IMR-90 (cell line): ENCODE measurements around the gene IL18RAP. TPM values are rescaled to one million over a fixed set of nuclear protein-coding genes. Genes with fewer than 3 reads are reported as not detected.

ENCODE experiments used
- ATAC-seq: fragments of 200-7000 bp; cut with Tn5 transposase; 2 replicates; pipeline ENCODE4 v1.9.1; 2020; ENCODE audit warnings: low read depth, mild to moderate bottlenecking, moderate library complexity
- BruUV-seq: library from RNA; stranded (reverse); fragments of 400-500 nt; replicated peaks from 2 replicates; lab custom pipeline; 2021; lab: Mats Ljungman, UMichigan
- CTCF ChIA-PET: fragments of 300-600 bp; formaldehyde crosslinking; extraction: SDS; loops from one replicate; lab custom pipeline; 2021; ENCODE audit warnings: antibody characterized with exemption; lab: Yijun Ruan, JAX
- POLR2A ChIA-PET: fragments of 300-600 bp; sonication (Branson Sonifier 250); formaldehyde crosslinking; loops from one replicate; lab custom pipeline; 2022; ENCODE audit warnings: antibody characterized with exemption; ENCODE audit not compliant: unreplicated experiment; lab: Charles Lee
- DNase-seq: peaks from one replicate; pipeline ENCODE4 v3.0.0; 2013
- H2AFZ ChIP-seq: replicated peaks from 2 replicates; pipeline ENCODE3; 2013; ENCODE audit warnings: low read length, mild to moderate bottlenecking; ENCODE audit not compliant: poor library complexity
- H2AK5ac ChIP-seq: 2 replicates; pipeline ENCODE4 v1.6.1; 2013; ENCODE audit warnings: low read depth, low read length, inconsistent platforms
- H2AK9ac ChIP-seq: replicated peaks from 2 replicates; pipeline ENCODE3; 2013; ENCODE audit warnings: mild to moderate bottlenecking, low read depth, low read length, moderate library complexity; ENCODE audit not compliant: poor library complexity
- H2BK120ac ChIP-seq: 2 replicates; pipeline ENCODE4 v1.6.1; 2013; ENCODE audit warnings: low read depth, low read length, inconsistent platforms
- H2BK15ac ChIP-seq: 3 replicates; pipeline ENCODE4 v1.6.1; 2013; ENCODE audit warnings: low read depth, low read length, inconsistent platforms
- H2BK20ac ChIP-seq: 2 replicates; pipeline ENCODE4 v1.6.1; 2013; ENCODE audit warnings: low read depth, mild to moderate bottlenecking, inconsistent platforms, low read length, moderate library complexity
- H2BK5ac ChIP-seq: 2 replicates; pipeline ENCODE4 v1.6.1; 2013; ENCODE audit warnings: mild to moderate bottlenecking, low read depth, low read length, inconsistent platforms; ENCODE audit not compliant: poor library complexity, severe bottlenecking
- H3K14ac ChIP-seq: replicated peaks from 2 replicates; pipeline ENCODE4 v1.6.1; 2013; ENCODE audit warnings: low read depth, low read length, inconsistent platforms
- H3K18ac ChIP-seq: 2 replicates; pipeline ENCODE4 v1.6.1; 2013; ENCODE audit warnings: low read depth, low read length, control low read depth
- H3K23ac ChIP-seq: 2 replicates; pipeline ENCODE4 v1.6.1; 2013; ENCODE audit warnings: low read depth, low read length, inconsistent platforms
- H3K27ac ChIP-seq: 2 replicates; pipeline ENCODE4 v1.5.1; 2013; ENCODE audit warnings: mild to moderate bottlenecking, control low read depth, low read length; ENCODE audit not compliant: insufficient read depth
- H3K27me3 ChIP-seq: 2 replicates; pipeline ENCODE4 v1.6.1; 2013; ENCODE audit warnings: low read length; ENCODE audit not compliant: control insufficient read depth, insufficient read depth
- H3K36me3 ChIP-seq: 2 replicates; pipeline ENCODE4 v1.6.1; 2013; ENCODE audit warnings: low read length, mixed read lengths; ENCODE audit not compliant: control insufficient read depth, insufficient read depth
- H3K4ac ChIP-seq: 2 replicates; pipeline ENCODE4 v1.6.1; 2013; ENCODE audit warnings: low read depth, low read length, inconsistent platforms
- H3K4me1 ChIP-seq: 2 replicates; pipeline ENCODE4 v1.6.1; 2013; ENCODE audit warnings: low read length, mixed read lengths; ENCODE audit not compliant: control insufficient read depth, insufficient read depth
- H3K4me2 ChIP-seq: 2 replicates; pipeline ENCODE4 v1.6.1; 2013; ENCODE audit warnings: low read depth, mild to moderate bottlenecking, control low read depth, low read length, moderate library complexity
- H3K4me3 ChIP-seq: 2 replicates; pipeline ENCODE4 v1.5.1; 2013; ENCODE audit warnings: low read depth, mild to moderate bottlenecking, control low read depth, low read length, moderate library complexity; ENCODE audit not compliant: insufficient read depth
- H3K56ac ChIP-seq: 2 replicates; pipeline ENCODE4 v1.6.1; 2013; ENCODE audit warnings: low read length, inconsistent platforms; ENCODE audit not compliant: insufficient read depth; ENCODE audit errors: extremely low read depth
- H3K79me1 ChIP-seq, 2 experiments: 2 replicates each; pipeline ENCODE4 v1.6.1; 2013; ENCODE audit warnings: low read length in 2 of 2, inconsistent platforms in 1 of 2, low read depth in 1 of 2
- H3K9ac ChIP-seq: 2 replicates; pipeline ENCODE4 v1.6.1; 2013; ENCODE audit warnings: low read depth, low read length, control low read depth
- H3K9me1 ChIP-seq: 2 replicates; pipeline ENCODE4 v1.6.1; 2013; ENCODE audit warnings: low read length, inconsistent platforms; ENCODE audit not compliant: insufficient read depth
- H3K9me3 ChIP-seq: 2 replicates; pipeline ENCODE4 v1.6.1; 2013; ENCODE audit warnings: low read length; ENCODE audit not compliant: control insufficient read depth, insufficient read depth
- H4K20me1 ChIP-seq: 2 replicates; pipeline ENCODE4 v1.6.1; 2013; ENCODE audit warnings: low read length, inconsistent platforms; ENCODE audit not compliant: insufficient read depth
- H4K5ac ChIP-seq: 2 replicates; pipeline ENCODE4 v1.6.1; 2013; ENCODE audit warnings: mild to moderate bottlenecking, low read depth, low read length, control low read depth
- H4K8ac ChIP-seq, 2 experiments: 2 replicates each; pipeline ENCODE4 v1.6.1; 2013; ENCODE audit warnings: low read depth in 2 of 2, low read length in 2 of 2, control low read depth in 1 of 2, inconsistent platforms in 1 of 2
- H4K91ac ChIP-seq: 2 replicates; pipeline ENCODE4 v1.6.1; 2013; ENCODE audit warnings: low read depth, low read length, inconsistent platforms; ENCODE audit not compliant: insufficient read depth
- FOS ChIP-seq: fragments of 150-350 bp; IDR thresholded peaks from 2 replicates; pipeline ENCODE4 v1.6.1; 2016; ENCODE audit warnings: low read depth, low read length
- MAFK ChIP-seq: IDR thresholded peaks from 2 replicates; pipeline ENCODE4 v1.6.1; 2012; ENCODE audit warnings: low read depth, low read length, improper control_type of control experiment
- MAZ ChIP-seq: IDR thresholded peaks from 2 replicates; pipeline ENCODE4 v1.6.1; 2012; ENCODE audit warnings: low read depth, mild to moderate bottlenecking, low read length, improper control_type of control experiment, moderate library complexity, borderline replicate concordance
- MXI1 ChIP-seq: IDR thresholded peaks from 2 replicates; pipeline ENCODE4 v1.6.1; 2012; ENCODE audit warnings: low read depth, mild to moderate bottlenecking, low read length, moderate library complexity, borderline replicate concordance
- NFE2L2 ChIP-seq: fragments of 150-350 bp; IDR thresholded peaks from 2 replicates; pipeline ENCODE4 v1.6.1; 2016; ENCODE audit warnings: low read depth, mild to moderate bottlenecking, low read length
- POLR2A ChIP-seq: IDR thresholded peaks from 2 replicates; pipeline ENCODE4 v1.6.1; 2012; ENCODE audit warnings: mild to moderate bottlenecking, low read depth, low read length
- RAD21 ChIP-seq: IDR thresholded peaks from 2 replicates; pipeline ENCODE4 v1.6.1; 2012; ENCODE audit warnings: low read length, improper control_type of control experiment
- RCOR1 ChIP-seq: IDR thresholded peaks from 2 replicates; pipeline ENCODE4 v1.6.1; 2012; ENCODE audit warnings: mild to moderate bottlenecking, low read length, improper control_type of control experiment; ENCODE audit not compliant: insufficient replicate concordance
- RFX5 ChIP-seq: IDR thresholded peaks from 2 replicates; pipeline ENCODE4 v1.8.0; 2012; ENCODE audit warnings: low read depth, mild to moderate bottlenecking, low read length, moderate library complexity
- SMC3 ChIP-seq: fragments of 150-350 bp; IDR thresholded peaks from 2 replicates; pipeline ENCODE4 v1.6.1; 2016; ENCODE audit warnings: low read depth, mild to moderate bottlenecking, antibody characterized with exemption, low read length, moderate library complexity
- WGBS, 2 experiments: methylation state at CpG; one replicate each; pipeline versions ENCODE4 v1.1.5 to v1.1.7; 2013; ENCODE audit warnings: missing lambda C conversion rate in 2 of 2; ENCODE audit not compliant: insufficient read length in 1 of 2; ENCODE audit errors: extremely low coverage in 2 of 2; 5-methylcytosine and 5-hydroxymethylcytosine counted together
- dilution Hi-C: fragments of 300-500 bp; cut with HindIII; formaldehyde crosslinking; loops from one replicate; pipeline ENCODE4 v1.14.3; 2018; ENCODE audit warnings: low sequenced_read_pairs; ENCODE audit not compliant: unreplicated experiment
- in situ Hi-C: fragments of 300-500 bp; cut with MboI; formaldehyde crosslinking; loops from 3 replicates; pipeline ENCODE4 v1.14.3; 2019; ENCODE audit warnings: low sequenced_read_pairs, inconsistent platforms, mixed read lengths
- intact Hi-C: fragments of 100-400 bp; cut with micrococcal nuclease; formaldehyde crosslinking; loops from 2 replicates; pipeline ENCODE4 v1.10.0; 2022
- polyA plus RNA-seq, 3 experiments: library from polyadenylated mRNA; depleted of rRNA; stranded (reverse); fragments of >200 nt; gene quantifications; 2 replicates each; pipeline ENCODE4 v1.2.3, GENCODE V29; 2012; ENCODE audit warnings: low replicate concordance in 1 of 3
- total RNA-seq: library from RNA; depleted of rRNA; stranded (reverse); fragments of >200 nt; gene quantifications from 2 replicates; pipeline ENCODE4 v1.2.3, GENCODE V29; 2012
- TF ChIP-seq, protein P1 (sequence below): fragments of 150-350 bp; IDR thresholded peaks from 2 replicates; pipeline ENCODE4 v1.6.1; 2017; ENCODE audit warnings: mild to moderate bottlenecking, antibody characterized with exemption, low read length, low read depth
- TF ChIP-seq, protein P2 (sequence below): conservative IDR thresholded peaks from 2 replicates; pipeline ENCODE4 v1.5.1; 2012; ENCODE audit warnings: mild to moderate bottlenecking, low read depth, low read length, improper control_type of control experiment

The IL18RAP gene
- total and polyA plus RNA-seq, 2 of the 4 experiments (the other 2 are of a cell fraction) = not detected

DNA sequence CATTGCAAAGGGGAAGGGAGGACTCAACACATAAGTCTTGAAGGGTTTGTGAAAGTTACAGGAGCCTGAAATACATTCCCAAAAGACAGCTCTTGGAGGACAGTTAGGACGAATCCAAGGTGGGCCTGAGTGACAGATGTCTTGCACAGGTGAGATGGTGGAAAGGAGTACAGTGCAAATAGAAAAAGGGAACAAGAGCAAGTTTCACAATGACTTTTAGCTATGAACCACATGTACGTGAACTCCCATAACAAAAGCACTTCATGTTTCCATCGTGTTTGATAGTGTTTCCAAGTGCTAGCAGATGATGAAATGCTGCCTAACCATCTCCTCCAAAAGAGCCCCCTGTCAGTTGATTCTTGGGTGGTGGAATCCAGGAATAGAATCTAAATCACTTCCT lies 1.8 kb downstream of the IL18RAP start:
- no peak overlapping the region for H2AK9ac ChIP-seq
- H3K36me3 ChIP-seq = no peaks in the 10 kb centered on the region

More for the DNA sequence above, 1.8 kb downstream of the IL18RAP start:
- H3K9me1 ChIP-seq = no peaks in the 10 kb centered on the region
- H3K4me2 ChIP-seq = no peak overlapping the region
- H4K5ac ChIP-seq = no peak overlapping the region
- no peaks in the 10 kb centered on the region for H4K20me1 ChIP-seq
- intact Hi-C loops = no loop called here
- DNase-seq (no peak), ATAC-seq (no peak)
- H2BK15ac ChIP-seq = no peak overlapping the region
- no peaks in the 10 kb centered on the region for H3K4me1 ChIP-seq
- CTCF ChIA-PET = no interaction called here
- dilution Hi-C loops = no loop called here
- no peak overlapping the region for H3K18ac ChIP-seq
- no peak overlapping the region for H2BK20ac ChIP-seq
- H4K8ac ChIP-seq = no peak overlapping the region
- H3K79me1 ChIP-seq = no peaks in the 10 kb centered on the region
- in situ Hi-C loops = no loop called here
- H3K14ac ChIP-seq = no peak overlapping the region
- no peak overlapping the region for H3K23ac ChIP-seq
- no peak overlapping the region for H2AFZ ChIP-seq
- no peak overlapping the region for H3K56ac ChIP-seq
- no peak overlapping the region for H3K4me3 ChIP-seq
- H3K27me3 ChIP-seq = peaks cover 22% of the 10 kb centered on the region
- no peak overlapping the region for H2BK5ac ChIP-seq
- H2BK120ac ChIP-seq = no peak overlapping the region
- no peaks in the 10 kb centered on the region for H3K9me3 ChIP-seq
- no peak overlapping the region for H3K27ac ChIP-seq
- TF ChIP-seq NFE2L2 (no peak), POLR2A (no peak), SMC3 (no peak), MAFK (no peak), MXI1 (no peak), RFX5 (no peak), FOS (no peak), MAZ (no peak), RCOR1 (no peak), RAD21 (no peak)
- TF ChIP-seq, protein P1, sequence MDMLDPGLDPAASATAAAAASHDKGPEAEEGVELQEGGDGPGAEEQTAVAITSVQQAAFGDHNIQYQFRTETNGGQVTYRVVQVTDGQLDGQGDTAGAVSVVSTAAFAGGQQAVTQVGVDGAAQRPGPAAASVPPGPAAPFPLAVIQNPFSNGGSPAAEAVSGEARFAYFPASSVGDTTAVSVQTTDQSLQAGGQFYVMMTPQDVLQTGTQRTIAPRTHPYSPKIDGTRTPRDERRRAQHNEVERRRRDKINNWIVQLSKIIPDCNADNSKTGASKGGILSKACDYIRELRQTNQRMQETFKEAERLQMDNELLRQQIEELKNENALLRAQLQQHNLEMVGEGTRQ = no peak
- TF ChIP-seq, protein P2, sequence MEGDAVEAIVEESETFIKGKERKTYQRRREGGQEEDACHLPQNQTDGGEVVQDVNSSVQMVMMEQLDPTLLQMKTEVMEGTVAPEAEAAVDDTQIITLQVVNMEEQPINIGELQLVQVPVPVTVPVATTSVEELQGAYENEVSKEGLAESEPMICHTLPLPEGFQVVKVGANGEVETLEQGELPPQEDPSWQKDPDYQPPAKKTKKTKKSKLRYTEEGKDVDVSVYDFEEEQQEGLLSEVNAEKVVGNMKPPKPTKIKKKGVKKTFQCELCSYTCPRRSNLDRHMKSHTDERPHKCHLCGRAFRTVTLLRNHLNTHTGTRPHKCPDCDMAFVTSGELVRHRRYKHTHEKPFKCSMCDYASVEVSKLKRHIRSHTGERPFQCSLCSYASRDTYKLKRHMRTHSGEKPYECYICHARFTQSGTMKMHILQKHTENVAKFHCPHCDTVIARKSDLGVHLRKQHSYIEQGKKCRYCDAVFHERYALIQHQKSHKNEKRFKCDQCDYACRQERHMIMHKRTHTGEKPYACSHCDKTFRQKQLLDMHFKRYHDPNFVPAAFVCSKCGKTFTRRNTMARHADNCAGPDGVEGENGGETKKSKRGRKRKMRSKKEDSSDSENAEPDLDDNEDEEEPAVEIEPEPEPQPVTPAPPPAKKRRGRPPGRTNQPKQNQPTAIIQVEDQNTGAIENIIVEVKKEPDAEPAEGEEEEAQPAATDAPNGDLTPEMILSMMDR = no peak
- no CpG with 5 or more reads among the region's 3 CpGs for WGBS, 2 experiments
- no TSS peak for BruUV-seq
- no peak overlapping the region for H3K9ac ChIP-seq
- no peak overlapping the region for H4K91ac ChIP-seq
- no peak overlapping the region for H2AK5ac ChIP-seq
- POLR2A ChIA-PET = no interaction called here
- no peak overlapping the region for H3K4ac ChIP-seq
